A549 treated with DMSO at 1 μM for 4 hours (cell line): Measurements from ENCODE around the gene TTC27. TPM values are rescaled to one million over a fixed set of nuclear protein-coding genes. Genes with fewer than 3 reads are reported as not detected.

Experiments
- total RNA-seq: library from RNA; stranded (reverse); fragments of 200-300 nt; extraction: Qiagen RNA extraction; gene quantifications from 5 replicates; pipeline ENCODE4 v1.2.3, GENCODE V29; 2022; ENCODE audit warnings: low read depth

Gene TTC27
- total RNA-seq: 25.2 to 28.6 TPM (median 26.2 TPM) in 5 replicates

DNA sequence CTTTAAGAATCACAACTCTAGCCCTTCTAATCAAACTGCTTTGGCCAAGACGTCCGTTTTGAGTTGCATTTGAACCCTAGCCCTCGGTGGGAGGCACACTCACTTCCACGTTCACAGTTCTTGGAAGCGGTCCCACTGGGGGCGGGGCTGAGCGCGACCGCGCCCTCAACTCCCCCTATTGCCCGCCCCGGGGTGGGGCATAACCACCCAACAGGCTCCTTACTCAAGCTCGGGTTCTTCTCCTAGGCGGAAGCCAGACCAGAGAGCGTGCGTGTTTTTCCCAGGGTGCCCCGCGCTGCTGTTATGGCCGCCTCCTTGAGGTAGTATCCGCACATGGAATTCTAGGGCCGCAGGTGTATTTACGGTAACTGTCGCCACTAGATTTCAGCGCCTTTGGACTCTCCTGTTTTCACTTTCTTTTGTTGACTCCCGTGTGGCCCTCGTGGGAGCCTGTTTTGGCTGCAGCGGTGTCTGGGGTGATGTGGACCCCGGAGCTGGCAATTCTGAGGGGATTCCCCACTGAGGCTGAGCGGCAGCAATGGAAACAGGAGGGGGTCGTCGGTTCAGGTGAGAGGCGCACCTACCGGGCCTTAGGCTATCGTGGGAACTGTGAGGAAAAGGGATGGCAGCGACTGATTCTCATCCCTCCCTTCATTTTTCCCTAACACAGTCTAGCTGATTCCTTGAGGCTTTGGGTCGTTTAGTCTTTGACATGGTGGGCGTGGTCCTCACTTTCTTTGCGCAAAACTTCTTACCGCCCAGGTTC, at the start of gene TTC27:
Gene TTC27, plus strand, starts transcription at position 237 of the 766 bp plus-strand sequence. Its CDS starts 243 bp downstream, at position 480.

